Type B pancreatic cell (in vitro differentiated cells): ENCODE results near the gene RASL12. TPM values are rescaled to one million over a fixed set of nuclear protein-coding genes. Genes with fewer than 3 reads are reported as not detected.
A peak's percentile ranks its signal among the peaks of the same experiment; 100 is the strongest.
"Not testable (repeated sequence)": the region's sequence is repeated elsewhere in the genome, so short reads cannot be mapped to it uniquely, and the experiment has no call there.

Experiments
- DNase-seq: peaks from one replicate; pipeline ENCODE4 v3.0.0; 2021; ENCODE audit warnings: mixed read lengths; ENCODE audit not compliant: unreplicated experiment; ENCODE audit errors: extremely low spot score
- H3K27ac Mint-ChIP-seq: 2 replicates; pipeline ENCODE4 v1.8.0; 2021; ENCODE audit warnings: mild to moderate bottlenecking, mixed read lengths
- H3K27me3 Mint-ChIP-seq: 2 replicates; pipeline ENCODE4 v1.8.0; 2021; ENCODE audit warnings: mixed read lengths
- H3K36me3 Mint-ChIP-seq: 2 replicates; pipeline ENCODE4 v1.8.0; 2021; ENCODE audit warnings: mixed read lengths
- H3K4me1 Mint-ChIP-seq: one replicate; pipeline ENCODE4 v1.8.0; 2021; ENCODE audit warnings: mixed read lengths; ENCODE audit not compliant: unreplicated experiment
- H3K4me3 Mint-ChIP-seq: 2 replicates; pipeline ENCODE4 v1.8.0; 2021; ENCODE audit warnings: mild to moderate bottlenecking, mixed read lengths
- H3K9me3 Mint-ChIP-seq: 2 replicates; pipeline ENCODE4 v1.8.0; 2021; ENCODE audit warnings: mixed read lengths
- total RNA-seq: library from RNA; stranded (reverse); gene quantifications from 2 replicates; pipeline ENCODE4 v1.2.1, GENCODE V29; 2021; ENCODE audit warnings: low replicate concordance
- TF ChIP-seq, protein P1 (sequence below): fragments of 200-600 bp; sonication (generic); conservative IDR thresholded peaks from 2 replicates; pipeline ENCODE4 v1.5.0; 2021; ENCODE audit warnings: antibody characterized with exemption, mild to moderate bottlenecking

RASL12 gene
- total RNA-seq, 1 donor from 2014 or later, result 4.0 TPM

GRCh38 chr15:65094294-65094995, 26.7 kb upstream of the RASL12 start:
- no peak for DNase-seq
- TF ChIP-seq, protein P1, sequence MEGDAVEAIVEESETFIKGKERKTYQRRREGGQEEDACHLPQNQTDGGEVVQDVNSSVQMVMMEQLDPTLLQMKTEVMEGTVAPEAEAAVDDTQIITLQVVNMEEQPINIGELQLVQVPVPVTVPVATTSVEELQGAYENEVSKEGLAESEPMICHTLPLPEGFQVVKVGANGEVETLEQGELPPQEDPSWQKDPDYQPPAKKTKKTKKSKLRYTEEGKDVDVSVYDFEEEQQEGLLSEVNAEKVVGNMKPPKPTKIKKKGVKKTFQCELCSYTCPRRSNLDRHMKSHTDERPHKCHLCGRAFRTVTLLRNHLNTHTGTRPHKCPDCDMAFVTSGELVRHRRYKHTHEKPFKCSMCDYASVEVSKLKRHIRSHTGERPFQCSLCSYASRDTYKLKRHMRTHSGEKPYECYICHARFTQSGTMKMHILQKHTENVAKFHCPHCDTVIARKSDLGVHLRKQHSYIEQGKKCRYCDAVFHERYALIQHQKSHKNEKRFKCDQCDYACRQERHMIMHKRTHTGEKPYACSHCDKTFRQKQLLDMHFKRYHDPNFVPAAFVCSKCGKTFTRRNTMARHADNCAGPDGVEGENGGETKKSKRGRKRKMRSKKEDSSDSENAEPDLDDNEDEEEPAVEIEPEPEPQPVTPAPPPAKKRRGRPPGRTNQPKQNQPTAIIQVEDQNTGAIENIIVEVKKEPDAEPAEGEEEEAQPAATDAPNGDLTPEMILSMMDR, result no peak
- Mint-ChIP-seq H3K27me3 (no peaks in the 10 kb centered on the region), H3K4me3 (no peak overlapping the region), H3K36me3 (peaks cover 11% of the 10 kb centered on the region), H3K4me1 (peaks cover 7% of the 10 kb centered on the region), H3K27ac (no peak overlapping the region), H3K9me3 (no peaks in the 10 kb centered on the region)

DNA sequence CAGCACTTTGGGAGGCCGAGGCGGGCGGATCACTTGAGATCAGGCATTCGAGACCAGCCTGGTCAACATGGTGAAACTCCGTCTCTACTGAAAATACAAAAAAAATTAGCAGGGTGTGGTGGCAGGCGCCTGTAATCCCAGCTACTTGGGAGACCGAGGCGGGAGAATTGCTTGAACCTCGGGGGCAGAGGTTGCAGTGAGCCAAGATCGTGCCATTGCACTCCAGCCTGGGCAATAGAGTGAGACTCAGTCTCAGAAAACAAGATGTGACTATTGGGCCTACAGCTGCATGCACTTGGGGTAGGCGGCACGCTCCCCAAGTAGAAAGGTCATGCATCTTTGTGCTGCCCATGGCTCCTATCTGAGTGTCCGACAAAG, 26.0 kb upstream of the RASL12 start:
- H3K9me3 Mint-ChIP-seq, H3K27me3 Mint-ChIP-seq, DNase-seq, H3K36me3 Mint-ChIP-seq, H3K4me3 Mint-ChIP-seq, H3K27ac Mint-ChIP-seq: not testable (repeated sequence)
- H3K4me1 Mint-ChIP-seq, result peaks cover 13% of the 10 kb centered on the region

DNA sequence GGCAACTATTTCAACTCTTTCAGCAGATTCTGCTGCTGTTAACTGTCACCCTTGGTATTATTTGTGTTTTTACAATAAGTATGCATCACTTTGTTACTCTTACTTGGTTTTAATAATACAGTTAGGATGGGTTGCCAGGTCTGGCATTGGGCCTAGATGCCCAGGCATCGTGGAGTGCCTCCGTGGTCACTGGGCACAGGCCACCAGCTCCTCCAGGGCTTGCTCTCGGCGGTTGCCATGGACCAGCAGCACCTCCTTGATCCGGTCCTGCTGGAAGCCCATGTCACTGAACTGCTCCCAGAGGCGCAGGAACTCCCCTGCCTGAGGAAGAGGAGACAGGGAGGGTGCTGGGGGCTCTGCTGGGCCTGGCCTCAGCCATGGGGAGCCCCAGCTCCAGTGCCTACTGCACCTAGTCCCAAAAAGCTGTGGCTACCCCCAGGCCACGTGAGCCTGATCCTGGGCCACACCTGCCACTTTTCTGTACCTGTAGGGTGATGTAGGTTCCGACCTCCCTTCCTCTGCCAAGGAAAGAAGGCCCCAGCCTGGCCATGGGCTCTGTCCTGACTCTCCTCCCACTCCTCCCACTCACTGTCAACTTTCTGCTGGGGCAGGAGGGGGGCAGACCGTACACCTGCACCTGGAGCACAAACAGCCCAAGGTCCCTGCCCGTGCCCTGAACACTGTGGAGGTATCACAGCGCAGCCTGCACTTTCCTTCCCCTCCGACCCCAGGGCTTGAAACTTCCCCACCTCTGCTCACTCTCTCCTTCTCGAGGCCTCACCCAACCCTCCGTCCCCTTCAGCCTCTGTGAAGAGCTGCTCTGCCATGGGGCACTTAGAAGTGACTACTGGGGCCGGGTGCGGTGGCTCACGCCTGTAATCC, 25.4 kb upstream of the RASL12 start:
- TF ChIP-seq, protein P1, result no peak
- DNase-seq, result no peak
- H3K4me1 Mint-ChIP-seq, result peaks cover 15% of the 10 kb centered on the region
- H3K27me3 Mint-ChIP-seq, result no peaks in the 10 kb centered on the region
- no peak overlapping the region for H3K4me3 Mint-ChIP-seq
- H3K27ac Mint-ChIP-seq, result no peak overlapping the region
- H3K9me3 Mint-ChIP-seq, result no peaks in the 10 kb centered on the region
- H3K36me3 Mint-ChIP-seq, result peaks cover 2% of the 10 kb centered on the region

DNA sequence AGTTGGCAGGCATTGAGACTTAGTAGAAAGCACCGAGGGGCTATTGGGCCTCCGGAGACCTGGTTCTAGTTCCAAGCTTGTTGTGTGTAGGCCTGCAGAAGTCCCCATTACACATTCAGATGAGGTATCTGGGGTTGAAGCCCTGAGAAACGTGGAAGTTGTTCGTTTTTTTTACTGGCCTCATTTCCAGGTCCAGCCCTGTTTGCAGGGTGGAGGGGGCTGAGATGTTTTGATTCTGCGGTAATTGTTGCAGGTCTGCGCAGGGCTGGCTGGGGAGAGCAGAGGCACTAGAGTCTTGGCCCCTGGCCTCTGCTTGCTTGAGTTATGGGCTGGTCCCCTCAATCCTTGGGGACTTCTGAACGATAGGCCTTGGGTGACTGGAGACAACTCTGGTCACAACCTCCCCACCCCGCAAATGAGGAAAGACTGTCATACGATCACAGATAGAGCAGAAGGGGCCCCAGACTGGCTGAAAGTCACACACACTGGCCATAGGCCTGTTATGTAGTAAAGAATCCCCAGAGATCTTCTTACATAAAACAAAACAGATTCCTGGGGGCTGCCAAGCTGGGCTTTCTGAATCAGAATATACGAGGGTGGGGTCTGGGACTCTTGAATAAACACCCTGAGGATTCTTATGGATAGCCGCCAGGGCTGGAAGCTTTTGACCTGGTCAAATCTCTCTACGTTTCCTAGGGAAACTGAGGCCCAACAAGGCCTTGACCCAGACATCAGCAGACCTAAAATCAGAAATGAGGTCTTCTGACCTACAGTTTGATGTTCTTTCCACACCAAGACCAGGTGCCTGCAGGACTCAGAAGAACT, 24.4 kb upstream of the RASL12 start:
- Mint-ChIP-seq H3K36me3 (no peaks in the 10 kb centered on the region), H3K27me3 (peaks cover 5% of the 10 kb centered on the region), H3K4me3 (no peak overlapping the region), H3K4me1 (peaks cover 20% of the 10 kb centered on the region), H3K9me3 (no peaks in the 10 kb centered on the region), H3K27ac (no peak overlapping the region)
- no peak for DNase-seq
- TF ChIP-seq, protein P1, result no peak

DNA sequence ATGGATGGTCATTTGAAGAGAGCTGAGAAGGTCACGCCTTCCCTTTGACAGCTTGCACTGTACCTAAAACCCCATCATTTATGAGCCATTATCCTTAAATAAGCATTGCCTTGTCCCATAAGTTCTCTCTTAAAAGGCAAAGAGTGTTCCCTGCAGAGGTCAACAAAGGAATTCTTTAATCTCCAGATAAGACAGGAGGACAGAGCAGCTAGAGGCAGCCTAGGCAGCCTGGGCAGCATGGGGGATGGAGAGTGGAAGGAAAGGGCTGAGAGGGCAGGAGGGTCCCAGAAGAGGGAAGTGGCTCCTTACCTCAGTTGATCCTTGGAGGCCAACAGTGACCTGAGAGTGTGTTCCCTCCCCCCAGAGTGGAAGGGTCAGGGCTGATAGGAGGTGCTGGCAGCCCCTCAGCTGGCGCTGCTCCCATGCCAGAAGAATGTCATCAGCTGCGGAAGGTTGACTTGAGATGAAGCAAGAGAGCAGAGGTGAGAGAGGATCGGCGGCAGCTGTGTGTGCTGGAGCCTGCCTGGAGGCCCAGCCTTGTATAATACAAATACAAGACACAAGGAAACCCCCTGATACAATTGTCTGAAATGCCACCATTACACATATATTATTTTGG, 21.5 kb upstream of the RASL12 start:
- peak overlapping the region; percentile 73 for H3K27ac Mint-ChIP-seq
- peaks cover 22% of the 10 kb centered on the region for H3K27me3 Mint-ChIP-seq
- no peak for DNase-seq
- no peaks in the 10 kb centered on the region for H3K36me3 Mint-ChIP-seq
- peaks cover 30% of the 10 kb centered on the region for H3K4me1 Mint-ChIP-seq
- TF ChIP-seq, protein P1, result no peak
- H3K4me3 Mint-ChIP-seq, result no peak overlapping the region
- H3K9me3 Mint-ChIP-seq, result no peaks in the 10 kb centered on the region
